Measurements from ENCODE around the gene LRRC28. TPM values are rescaled to one million over a fixed set of nuclear protein-coding genes. Genes with fewer than 3 reads are reported as not detected.
A peak's percentile ranks its signal among the peaks of the same experiment; 100 is the strongest.
"Not testable (repeated sequence)": the region's sequence is repeated elsewhere in the genome, so short reads cannot be mapped to it uniquely, and the experiment has no call there.

Gene LRRC28
- total RNA-seq, 1 experiment from 2014 or later = 10.6 TPM

DNA sequence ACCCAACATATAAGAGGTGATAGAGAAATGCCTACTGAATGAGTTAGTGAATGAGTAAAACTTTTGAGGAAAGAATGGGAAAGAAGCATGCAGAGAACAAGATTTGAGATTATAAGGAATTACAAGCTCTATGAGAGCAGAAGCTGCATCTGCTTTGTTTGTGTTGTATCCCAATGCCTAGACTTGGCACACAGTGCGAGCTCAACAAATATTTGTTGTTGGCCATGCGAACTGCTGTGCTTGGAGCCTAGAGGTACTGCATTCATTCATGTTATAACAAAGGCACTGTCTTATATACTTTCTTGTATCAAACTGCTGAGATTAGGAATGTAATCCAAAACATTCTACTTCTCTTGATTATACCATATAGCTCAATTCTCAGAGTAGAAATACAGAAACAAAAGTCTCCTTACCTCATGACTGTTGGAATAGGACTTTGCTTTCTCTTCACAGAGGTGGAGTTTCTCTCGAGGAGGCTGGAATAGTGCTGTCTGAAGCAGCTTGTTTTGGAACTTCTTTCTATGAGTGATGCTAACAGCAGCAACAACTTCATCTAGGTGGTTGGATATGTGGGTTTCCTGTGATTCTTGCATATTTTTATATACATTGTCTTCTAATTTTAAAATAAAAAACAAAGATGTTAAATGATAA lies 23.0 kb upstream of the LRRC28 start:
- Mint-ChIP-seq H3K4me1 (ENCODE audit: insufficient read depth, unreplicated experiment) (peaks cover 6% of the 10 kb centered on the region), H3K4me3 (ENCODE audit: unreplicated experiment) (no peak overlapping the region), H3K9me3 (ENCODE audit: unreplicated experiment) (no peaks in the 10 kb centered on the region), H3K27me3 (ENCODE audit: insufficient read depth, unreplicated experiment) (no peaks in the 10 kb centered on the region), H3K27ac (ENCODE audit: low read depth, unreplicated experiment) (no peak overlapping the region), H3K36me3 (ENCODE audit: insufficient read depth, unreplicated experiment) (peaks cover 36% of the 10 kb centered on the region)
- intact Hi-C loops (cut with micrococcal nuclease) = no loop called here
- no TSS peak for BruUV-seq (replicated peaks)
- DNase-seq (ENCODE audit: unreplicated experiment) = no peak
- POLR2A ChIA-PET = interaction anchor here (1.7 kb wide), 1 partner anchor 23 kb away, joined by 6 read pairs; the partner anchor contains the start of gene LRRC28
- TF ChIP-seq CTCF (IDR thresholded peaks at IDR 0.05; ENCODE audit: unreplicated experiment) = no peak
- CTCF ChIA-PET = interaction anchor here (5.6 kb wide), 1 partner anchor 15 kb away, joined by 31 read pairs; no protein-coding TSS in a partner anchor

DNA sequence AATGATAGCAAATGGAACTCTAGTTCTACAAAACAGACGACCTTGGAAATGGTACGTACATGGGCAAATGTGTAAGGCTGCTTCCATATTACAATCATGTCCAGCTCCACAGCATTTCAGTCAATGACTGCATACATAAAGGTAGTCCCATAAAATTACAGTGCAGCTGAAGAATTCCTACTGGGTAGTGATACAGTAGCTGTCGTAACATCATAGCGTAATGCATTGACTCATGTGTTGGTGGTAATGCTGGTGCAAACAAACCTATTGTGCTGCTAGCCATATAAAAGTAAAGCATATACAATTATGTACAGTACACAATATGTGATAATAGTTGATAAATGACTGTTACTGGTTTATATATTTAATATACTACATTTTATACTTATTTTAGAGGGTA lies 20.4 kb upstream of the LRRC28 start:
- ChIA-PET POLR2A (no interaction called here), CTCF (interaction anchor here (1.2 kb wide), 1 partner anchor 17 kb away, joined by 9 read pairs; no protein-coding TSS in a partner anchor)
- Mint-ChIP-seq H3K4me3 (ENCODE audit: unreplicated experiment) (no peak overlapping the region), H3K4me1 (ENCODE audit: insufficient read depth, unreplicated experiment) (peaks cover 6% of the 10 kb centered on the region), H3K9me3 (ENCODE audit: unreplicated experiment) (no peaks in the 10 kb centered on the region), H3K36me3 (ENCODE audit: insufficient read depth, unreplicated experiment) (peaks cover 35% of the 10 kb centered on the region), H3K27me3 (ENCODE audit: insufficient read depth, unreplicated experiment) (no peaks in the 10 kb centered on the region), H3K27ac (ENCODE audit: low read depth, unreplicated experiment) (no peak overlapping the region)
- BruUV-seq (replicated peaks) = no TSS peak
- TF ChIP-seq CTCF (IDR thresholded peaks at IDR 0.05; ENCODE audit: unreplicated experiment) = no peak
- intact Hi-C loops (cut with micrococcal nuclease) = no loop called here
- DNase-seq (ENCODE audit: unreplicated experiment) = no peak

GRCh38 chr15:99232740-99233139 lies 18.5 kb upstream of the LRRC28 start:
- no peak overlapping the region for H3K4me3 Mint-ChIP-seq (ENCODE audit: unreplicated experiment)
- TF ChIP-seq CTCF (IDR thresholded peaks at IDR 0.05; ENCODE audit: unreplicated experiment) = no peak
- no peak for DNase-seq (ENCODE audit: unreplicated experiment)
- ChIA-PET CTCF (no interaction called here), POLR2A (no interaction called here)
- intact Hi-C loops (cut with micrococcal nuclease) = no loop called here
- H3K27ac Mint-ChIP-seq (ENCODE audit: low read depth, unreplicated experiment) = peak overlapping the region; percentile 19
- peaks cover 36% of the 10 kb centered on the region for H3K36me3 Mint-ChIP-seq (ENCODE audit: insufficient read depth, unreplicated experiment)
- BruUV-seq (replicated peaks) = no TSS peak
- peaks cover 4% of the 10 kb centered on the region for H3K4me1 Mint-ChIP-seq (ENCODE audit: insufficient read depth, unreplicated experiment)
- no peaks in the 10 kb centered on the region for H3K9me3 Mint-ChIP-seq (ENCODE audit: unreplicated experiment)
- no peaks in the 10 kb centered on the region for H3K27me3 Mint-ChIP-seq (ENCODE audit: insufficient read depth, unreplicated experiment)

GRCh38 chr15:99234160-99234559 lies 17.1 kb upstream of the LRRC28 start:
- H3K4me1 Mint-ChIP-seq (ENCODE audit: insufficient read depth, unreplicated experiment); H3K27ac Mint-ChIP-seq (ENCODE audit: low read depth, unreplicated experiment); BruUV-seq (replicated peaks); H3K4me3 Mint-ChIP-seq (ENCODE audit: unreplicated experiment); DNase-seq (ENCODE audit: unreplicated experiment); CTCF ChIA-PET; intact Hi-C loops (cut with micrococcal nuclease); POLR2A ChIA-PET; H3K9me3 Mint-ChIP-seq (ENCODE audit: unreplicated experiment); H3K27me3 Mint-ChIP-seq (ENCODE audit: insufficient read depth, unreplicated experiment): not testable (repeated sequence)
- peaks cover 32% of the 10 kb centered on the region for H3K36me3 Mint-ChIP-seq (ENCODE audit: insufficient read depth, unreplicated experiment)

All from MCF 10A (cell line).